MM.1S (cell line): Measurements from ENCODE around the gene TTLL11.

ENCODE experiments used
- DNase-seq: peaks from one replicate; pipeline ENCODE4 v3.0.0-alpha.2; 2015
- H2AFZ ChIP-seq: fragments of 300-600 bp; sonication (generic); 2 replicates; pipeline ENCODE4 v1.6.0; 2016; ENCODE audit warnings: antibody characterized with exemption, low read length
- H3F3A ChIP-seq: fragments of 300-600 bp; sonication (generic); 2 replicates; pipeline ENCODE4 v1.6.1; 2016; ENCODE audit warnings: mild to moderate bottlenecking, antibody characterized with exemption, low read length, moderate library complexity, mixed read lengths; ENCODE audit not compliant: insufficient read depth
- H3K27ac ChIP-seq: fragments of 300-600 bp; sonication (generic); 2 replicates; pipeline ENCODE4 v1.5.1; 2016; ENCODE audit warnings: mild to moderate bottlenecking, low read length
- H3K27me3 ChIP-seq: fragments of 300-600 bp; sonication (generic); replicated peaks from 2 replicates; pipeline ENCODE4 v1.6.0; 2016; ENCODE audit warnings: low read length; ENCODE audit not compliant: insufficient read depth
- H3K36me3 ChIP-seq: fragments of 300-600 bp; sonication (generic); replicated peaks from 2 replicates; pipeline ENCODE4 v1.6.1; 2016; ENCODE audit warnings: mild to moderate bottlenecking, low read length, mixed read lengths; ENCODE audit not compliant: insufficient read depth
- H3K4me1 ChIP-seq: fragments of 300-600 bp; sonication (generic); 2 replicates; pipeline ENCODE4 v1.6.1; 2016; ENCODE audit warnings: low read length, mixed read lengths
- H3K4me2 ChIP-seq: fragments of 300-600 bp; sonication (generic); 2 replicates; pipeline ENCODE4 v1.6.0; 2016; ENCODE audit warnings: low read depth, low read length
- H3K4me3 ChIP-seq: fragments of 300-600 bp; sonication (generic); 2 replicates; pipeline ENCODE4 v1.5.1; 2016; ENCODE audit warnings: low read length, mixed read lengths
- H3K79me2 ChIP-seq: fragments of 300-600 bp; sonication (generic); 2 replicates; pipeline ENCODE4 v1.6.1; 2016; ENCODE audit warnings: mixed run types, low read length, mixed read lengths
- H3K9ac ChIP-seq: fragments of 300-600 bp; sonication (generic); 2 replicates; pipeline ENCODE4 v1.6.1; 2016; ENCODE audit warnings: low read length, mixed read lengths
- H3K9me2 ChIP-seq: fragments of 300-600 bp; sonication (generic); replicated peaks from 2 replicates; pipeline ENCODE4 v1.6.1; 2016; ENCODE audit warnings: mild to moderate bottlenecking, low read length, mixed read lengths; ENCODE audit not compliant: insufficient read depth
- H3K9me3 ChIP-seq: fragments of 300-600 bp; sonication (generic); replicated peaks from 2 replicates; pipeline ENCODE4 v1.6.1; 2016; ENCODE audit warnings: mild to moderate bottlenecking, low read length, mixed read lengths; ENCODE audit not compliant: insufficient read depth
- H4K20me1 ChIP-seq: fragments of 300-600 bp; sonication (generic); 2 replicates; pipeline ENCODE4 v1.6.1; 2016; ENCODE audit warnings: mild to moderate bottlenecking, low read length, moderate library complexity, mixed read lengths; ENCODE audit not compliant: insufficient read depth
- EZH2 ChIP-seq: fragments of 300-600 bp; sonication (generic); optimal IDR thresholded peaks from 2 replicates; pipeline ENCODE3; 2017; ENCODE audit warnings: low read depth, mild to moderate bottlenecking, antibody characterized with exemption, low read length, mixed read lengths
- EZH2phosphoT487 ChIP-seq: fragments of 300-600 bp; sonication (generic); IDR thresholded peaks from 2 replicates; pipeline ENCODE4 v1.6.1; 2018; ENCODE audit warnings: antibody characterized with exemption, low read length
- TF ChIP-seq, protein P1 (sequence below): fragments of 300-600 bp; sonication (generic); IDR thresholded peaks from 2 replicates; pipeline ENCODE4 v1.5.1; 2016; ENCODE audit warnings: antibody characterized with exemption, low read length, mixed read lengths

TTLL11 gene

DNA sequence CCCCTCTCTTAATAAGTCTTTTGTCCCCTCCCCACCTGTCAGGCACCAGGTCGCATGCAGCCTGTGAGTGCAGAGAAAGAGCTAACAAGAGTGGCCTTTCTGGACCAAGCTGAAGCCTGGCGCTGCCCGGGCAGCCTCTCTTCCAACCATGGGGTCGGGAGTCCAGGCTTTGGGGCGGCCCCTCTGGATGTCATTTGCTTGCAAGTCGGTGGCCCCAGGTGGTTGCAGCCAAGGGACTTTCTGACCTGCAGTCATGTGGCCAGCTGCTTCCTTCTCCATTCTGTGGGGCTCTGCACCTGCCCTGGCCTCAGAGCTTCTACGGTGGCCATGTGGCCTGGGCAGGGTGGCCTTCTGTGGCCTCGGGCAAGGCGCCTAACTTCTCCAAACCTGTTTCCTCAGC lies 282.0 kb downstream of the TTLL11 start:
- Histone ChIP-seq H3K4me1 (no peaks in the 10 kb centered on the region), H3K79me2 (no peaks in the 10 kb centered on the region), H2AFZ (no peak overlapping the region), H3K4me2 (no peak overlapping the region), H3K36me3 (no peaks in the 10 kb centered on the region), H3K27ac (no peak overlapping the region), H3K9ac (no peak overlapping the region), H3F3A (no peaks in the 10 kb centered on the region), H3K9me2 (no peaks in the 10 kb centered on the region), H3K27me3 (no peaks in the 10 kb centered on the region), H3K4me3 (no peak overlapping the region), H4K20me1 (no peaks in the 10 kb centered on the region), H3K9me3 (no peaks in the 10 kb centered on the region)
- no peak for DNase-seq
- no peak for TF ChIP-seq EZH2phosphoT487
- no peak for TF ChIP-seq EZH2
- TF ChIP-seq, protein P1, sequence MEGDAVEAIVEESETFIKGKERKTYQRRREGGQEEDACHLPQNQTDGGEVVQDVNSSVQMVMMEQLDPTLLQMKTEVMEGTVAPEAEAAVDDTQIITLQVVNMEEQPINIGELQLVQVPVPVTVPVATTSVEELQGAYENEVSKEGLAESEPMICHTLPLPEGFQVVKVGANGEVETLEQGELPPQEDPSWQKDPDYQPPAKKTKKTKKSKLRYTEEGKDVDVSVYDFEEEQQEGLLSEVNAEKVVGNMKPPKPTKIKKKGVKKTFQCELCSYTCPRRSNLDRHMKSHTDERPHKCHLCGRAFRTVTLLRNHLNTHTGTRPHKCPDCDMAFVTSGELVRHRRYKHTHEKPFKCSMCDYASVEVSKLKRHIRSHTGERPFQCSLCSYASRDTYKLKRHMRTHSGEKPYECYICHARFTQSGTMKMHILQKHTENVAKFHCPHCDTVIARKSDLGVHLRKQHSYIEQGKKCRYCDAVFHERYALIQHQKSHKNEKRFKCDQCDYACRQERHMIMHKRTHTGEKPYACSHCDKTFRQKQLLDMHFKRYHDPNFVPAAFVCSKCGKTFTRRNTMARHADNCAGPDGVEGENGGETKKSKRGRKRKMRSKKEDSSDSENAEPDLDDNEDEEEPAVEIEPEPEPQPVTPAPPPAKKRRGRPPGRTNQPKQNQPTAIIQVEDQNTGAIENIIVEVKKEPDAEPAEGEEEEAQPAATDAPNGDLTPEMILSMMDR = no peak

DNA sequence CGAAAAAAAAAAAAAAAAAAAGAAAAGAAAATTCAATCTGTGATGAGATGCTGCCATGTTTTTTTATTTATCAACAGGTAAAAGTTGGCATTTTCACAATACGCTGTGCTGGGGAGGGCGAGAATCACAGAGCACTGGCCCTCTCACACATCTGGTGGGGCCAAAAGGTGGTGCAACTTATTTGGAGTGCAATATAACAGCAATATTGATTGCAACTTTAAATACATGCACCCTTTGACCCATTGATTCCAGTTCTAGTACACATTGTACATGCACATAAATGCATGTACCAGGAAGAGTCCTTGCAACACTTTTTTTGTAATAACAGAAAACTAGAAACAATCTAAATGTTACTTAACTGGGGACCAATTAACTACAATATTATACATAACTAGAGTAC lies 282.6 kb downstream of the TTLL11 start:
- Histone ChIP-seq H3K4me2 (no peak overlapping the region), H3K4me1 (no peaks in the 10 kb centered on the region), H4K20me1 (no peaks in the 10 kb centered on the region), H2AFZ (no peak overlapping the region), H3K9me2 (no peaks in the 10 kb centered on the region), H3K4me3 (no peak overlapping the region), H3F3A (no peaks in the 10 kb centered on the region), H3K9ac (no peak overlapping the region), H3K27ac (no peak overlapping the region), H3K36me3 (no peaks in the 10 kb centered on the region), H3K27me3 (no peaks in the 10 kb centered on the region), H3K9me3 (no peaks in the 10 kb centered on the region), H3K79me2 (no peaks in the 10 kb centered on the region)
- DNase-seq = no peak
- TF ChIP-seq EZH2 = no peak
- TF ChIP-seq, protein P1 = no peak
- TF ChIP-seq EZH2phosphoT487 = no peak

DNA sequence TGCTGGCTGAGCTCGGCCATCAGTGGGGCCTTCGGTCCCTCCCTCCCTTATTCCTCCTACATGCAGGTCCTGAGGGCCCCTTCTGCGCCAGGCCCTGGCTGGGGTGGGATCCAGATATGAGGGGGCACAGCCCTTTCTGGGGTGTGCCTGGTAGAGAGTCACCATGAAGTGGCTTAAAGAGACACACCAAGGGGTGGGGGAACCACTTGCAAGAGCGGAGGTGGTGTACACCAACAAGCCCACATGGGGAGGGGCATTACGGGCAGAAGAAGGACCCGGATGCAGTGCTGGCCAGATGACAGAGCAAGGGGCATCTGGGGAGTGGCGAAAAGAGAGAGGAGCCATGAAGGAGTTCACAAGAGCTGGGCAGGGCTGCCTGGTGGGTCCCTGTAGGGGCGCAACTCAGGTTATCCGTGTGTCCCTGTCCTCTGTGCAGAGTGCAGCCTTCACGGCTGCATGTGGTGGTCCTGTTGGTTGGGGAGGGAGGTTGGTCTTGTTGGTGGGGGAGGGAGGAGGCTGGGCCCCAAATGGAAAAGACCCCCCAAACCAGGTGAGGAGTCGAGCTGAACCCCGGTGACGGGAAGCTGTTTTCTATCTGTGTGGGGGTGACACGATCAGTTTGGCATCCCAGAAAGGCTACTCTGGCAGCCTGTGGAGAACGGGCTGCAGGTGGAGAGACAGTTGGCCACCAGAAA lies 283.6 kb downstream of the TTLL11 start:
- Histone ChIP-seq H3K4me3 (no peak overlapping the region), H2AFZ (no peak overlapping the region), H3K4me2 (no peak overlapping the region), H3K4me1 (no peaks in the 10 kb centered on the region), H4K20me1 (no peaks in the 10 kb centered on the region), H3K36me3 (no peaks in the 10 kb centered on the region), H3F3A (no peaks in the 10 kb centered on the region), H3K27me3 (no peaks in the 10 kb centered on the region), H3K79me2 (no peaks in the 10 kb centered on the region), H3K9me2 (no peaks in the 10 kb centered on the region), H3K9me3 (no peaks in the 10 kb centered on the region), H3K27ac (no peak overlapping the region), H3K9ac (no peak overlapping the region)
- DNase-seq = no peak
- TF ChIP-seq, protein P1 = no peak
- TF ChIP-seq EZH2 (no peak), EZH2phosphoT487 (no peak)
